NCI-H1105 (cell line): Measurements from ENCODE around the gene OR8B8.
"Not testable (repeated sequence)": the region's sequence is repeated elsewhere in the genome, so short reads cannot be mapped to it uniquely, and the experiment has no call there.

Experiments
- DNase-seq: peaks from one replicate; lab custom pipeline; 2025; lab: John Stamatoyannopoulos, UW

OR8B8 gene, protein sequence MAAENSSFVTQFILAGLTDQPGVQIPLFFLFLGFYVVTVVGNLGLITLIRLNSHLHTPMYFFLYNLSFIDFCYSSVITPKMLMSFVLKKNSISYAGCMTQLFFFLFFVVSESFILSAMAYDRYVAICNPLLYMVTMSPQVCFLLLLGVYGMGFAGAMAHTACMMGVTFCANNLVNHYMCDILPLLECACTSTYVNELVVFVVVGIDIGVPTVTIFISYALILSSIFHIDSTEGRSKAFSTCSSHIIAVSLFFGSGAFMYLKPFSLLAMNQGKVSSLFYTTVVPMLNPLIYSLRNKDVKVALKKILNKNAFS

DNA sequence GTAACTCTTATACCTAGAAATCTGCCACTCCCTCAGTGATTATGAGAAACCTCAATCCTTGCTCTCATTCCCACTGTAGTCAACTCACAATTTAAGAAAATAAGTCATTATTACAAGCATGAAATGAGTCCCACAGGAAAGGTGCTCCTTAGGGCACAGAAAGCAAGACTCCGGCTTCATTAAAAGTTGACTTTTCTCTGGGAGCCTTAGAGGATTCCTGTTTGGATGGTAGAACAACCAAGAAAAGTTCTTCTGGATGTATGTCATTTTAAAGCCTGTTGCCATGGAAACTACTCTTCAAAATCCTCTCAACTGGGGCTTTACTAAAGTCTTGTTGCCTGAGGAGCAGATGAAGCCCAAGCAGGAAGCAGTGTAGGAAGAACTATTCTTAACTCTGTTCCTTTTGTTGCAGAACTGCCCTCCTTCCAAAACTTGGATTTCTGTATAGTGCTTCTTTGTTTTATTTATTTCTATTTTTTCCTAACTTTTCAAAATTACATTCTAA, at the start of gene OR8B8:
TSS of gene OR8B8 (minus strand) at position 51 of the 505 bp plus-strand sequence. CDS start 4,611 bp downstream, outside the sequence.
- no peak for DNase-seq

DNA sequence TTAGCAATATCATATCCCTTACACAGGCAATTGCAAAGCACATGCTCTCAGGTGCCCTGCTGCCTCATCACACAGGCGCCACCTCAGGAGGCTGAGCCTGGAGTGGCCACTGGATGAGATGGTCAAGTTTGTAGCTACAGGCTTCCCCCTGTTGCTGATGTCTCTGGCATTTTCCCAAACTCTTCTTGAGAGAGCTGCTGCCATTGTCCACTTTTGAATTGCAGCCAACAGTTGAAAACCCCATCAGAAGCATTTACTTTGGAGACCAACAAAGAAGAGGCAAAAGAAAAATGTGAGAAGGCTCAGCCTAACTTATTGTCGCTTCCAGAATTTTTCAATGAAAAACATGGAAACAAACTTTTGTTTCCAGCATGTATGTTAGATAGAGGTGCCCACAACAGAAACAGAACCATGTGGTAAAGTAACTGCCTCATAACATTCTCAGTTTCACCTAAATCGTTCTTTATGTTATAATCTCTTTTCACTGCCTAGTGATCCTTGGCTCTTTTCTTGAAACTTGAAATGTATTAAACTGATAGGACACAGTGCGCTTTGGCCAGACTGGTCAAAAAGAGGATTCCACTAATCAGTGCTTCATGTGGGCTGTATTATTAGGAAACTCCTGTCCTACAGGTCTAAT, 47.6 kb upstream of the OR8B8 start:
- DNase-seq, result no peak

DNA sequence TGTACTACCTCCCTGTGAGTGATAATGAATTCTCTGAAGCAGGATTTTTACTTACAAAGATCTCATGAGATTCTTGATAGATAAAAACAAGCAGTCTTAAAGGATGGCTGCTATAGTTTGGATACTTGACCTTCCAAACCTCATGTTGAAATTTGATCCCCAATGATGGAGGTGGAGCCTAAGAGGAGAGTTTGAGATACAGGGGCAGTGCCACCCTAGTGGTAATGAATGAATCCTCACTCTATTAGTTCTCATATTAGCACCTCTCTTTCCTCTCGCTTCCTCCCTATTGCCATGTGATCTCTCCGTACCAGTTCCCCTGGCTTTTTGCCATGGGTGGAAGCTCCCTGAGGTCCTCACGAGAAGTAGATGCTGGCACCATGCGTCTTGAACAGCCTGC, 37.9 kb upstream of the OR8B8 start:
- DNase-seq, result no peak

DNA sequence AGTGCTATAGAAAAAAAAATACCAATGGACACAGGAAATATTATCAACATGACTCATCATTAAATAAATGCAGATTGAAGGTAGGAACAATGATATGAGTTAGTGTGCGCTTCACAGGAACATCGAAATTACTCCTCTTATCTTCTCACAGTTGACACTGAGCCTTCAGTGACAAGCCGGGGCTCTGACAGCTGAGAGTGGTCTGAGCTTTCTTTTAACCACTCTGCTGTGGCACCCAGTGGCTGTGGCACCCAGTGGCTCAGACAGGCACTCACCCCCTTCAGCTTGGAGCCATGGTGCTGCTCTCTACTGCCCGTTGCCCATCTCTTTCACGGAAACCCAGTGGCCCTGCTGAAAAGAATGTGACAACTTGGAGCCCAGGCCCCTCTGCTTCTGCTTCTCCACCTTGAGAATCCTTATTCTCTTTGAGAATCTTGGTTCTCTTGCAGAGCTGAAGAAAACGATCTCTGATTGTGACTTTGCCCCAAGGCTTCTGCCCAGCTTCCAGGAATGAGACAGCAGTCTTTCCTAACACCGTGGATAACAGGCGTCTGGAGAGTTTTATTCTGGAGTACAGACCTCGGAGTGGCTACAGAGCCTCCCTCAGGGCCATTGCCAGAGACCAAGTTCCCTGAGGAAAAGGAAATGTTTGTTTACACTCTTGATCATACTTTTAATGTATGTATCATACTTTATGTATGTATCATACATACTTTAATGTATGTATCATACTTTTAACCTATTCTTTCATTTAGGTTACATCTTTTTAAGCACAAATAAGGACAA, 37.1 kb upstream of the OR8B8 start:
- DNase-seq, result no peak

DNA sequence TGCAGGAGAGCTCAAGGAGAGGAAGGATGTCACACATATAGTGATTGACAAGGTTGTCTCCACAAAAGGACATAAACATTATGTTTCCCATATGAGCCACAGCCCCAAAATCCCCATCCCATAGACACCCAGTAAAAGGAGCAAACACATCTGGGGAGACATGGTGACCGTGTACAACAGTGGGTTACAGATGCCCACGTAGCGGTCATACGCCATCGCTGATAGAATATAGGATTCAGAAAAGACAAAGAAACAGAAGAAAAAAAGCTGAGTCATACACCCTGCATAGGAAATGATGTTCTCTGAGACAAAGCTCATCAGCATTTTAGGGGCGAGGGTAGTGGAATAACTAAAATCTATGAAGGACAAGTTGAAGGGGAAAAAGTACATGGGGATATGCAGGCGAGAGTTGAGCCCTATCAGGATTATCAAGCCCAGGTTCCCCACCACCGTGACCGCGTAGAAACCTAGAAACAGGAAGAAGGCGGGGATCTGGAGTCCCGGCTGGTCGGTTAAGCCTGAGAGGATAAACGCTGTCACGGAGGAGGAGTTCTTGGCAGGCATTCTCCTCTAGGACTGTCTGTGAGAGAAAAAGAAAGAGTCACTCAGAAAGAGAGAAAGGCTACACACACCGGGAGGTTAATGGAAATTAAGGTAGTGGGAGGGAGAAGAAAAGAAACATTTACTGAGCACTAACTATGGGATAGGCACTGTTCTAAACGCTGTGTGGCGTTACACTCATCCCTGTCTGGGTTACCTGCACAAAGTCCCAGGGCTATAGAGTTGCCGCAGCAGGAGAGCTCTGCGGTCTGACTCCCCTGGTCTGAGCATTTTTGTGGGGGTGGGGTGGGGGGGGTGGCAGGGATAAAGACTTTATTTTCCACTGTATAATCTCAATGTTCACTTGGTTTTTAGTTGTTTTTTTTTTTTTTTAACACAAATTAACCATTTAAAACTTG, 36.1 kb upstream of the OR8B8 start:
- DNase-seq, result peak; percentile 40

DNA sequence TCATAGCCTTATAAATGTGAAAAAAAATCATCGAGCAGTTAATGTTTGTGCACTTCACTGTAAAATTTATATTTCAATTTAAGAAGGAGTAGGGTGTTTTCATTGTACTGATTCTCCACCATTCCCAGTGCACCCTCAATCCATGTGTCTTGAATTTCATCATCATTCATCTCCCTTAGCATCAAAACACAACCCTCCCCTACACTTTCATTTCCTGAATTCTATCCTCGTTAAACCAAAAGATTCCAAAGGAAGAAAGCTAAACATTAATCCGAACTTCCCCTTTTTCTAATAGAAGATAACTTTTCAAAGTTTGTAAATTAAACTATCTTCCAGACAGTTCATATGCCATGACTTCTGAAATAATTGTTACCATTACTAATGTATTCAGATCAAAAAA, 34.1 kb upstream of the OR8B8 start:
- no peak for DNase-seq

DNA sequence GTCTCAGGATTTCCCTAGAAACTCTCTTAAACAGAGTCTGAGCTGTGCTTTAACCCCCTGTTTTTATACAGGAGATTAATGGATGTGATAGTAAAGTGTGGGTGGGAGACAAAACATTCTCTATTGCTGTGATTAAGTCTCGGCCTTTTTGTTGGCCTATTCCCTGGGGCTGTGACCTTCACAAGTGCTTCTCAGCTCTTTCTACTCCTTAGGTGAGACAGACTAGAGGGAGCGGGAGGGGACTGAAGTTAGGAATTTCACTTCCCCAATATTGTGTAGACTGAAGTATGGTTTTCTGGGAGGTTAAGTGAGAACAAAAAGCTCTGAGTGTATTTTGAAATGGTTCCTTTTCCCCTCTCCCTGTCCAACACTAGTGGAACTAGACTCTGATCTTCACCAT, 29.8 kb upstream of the OR8B8 start:
- no peak for DNase-seq

DNA sequence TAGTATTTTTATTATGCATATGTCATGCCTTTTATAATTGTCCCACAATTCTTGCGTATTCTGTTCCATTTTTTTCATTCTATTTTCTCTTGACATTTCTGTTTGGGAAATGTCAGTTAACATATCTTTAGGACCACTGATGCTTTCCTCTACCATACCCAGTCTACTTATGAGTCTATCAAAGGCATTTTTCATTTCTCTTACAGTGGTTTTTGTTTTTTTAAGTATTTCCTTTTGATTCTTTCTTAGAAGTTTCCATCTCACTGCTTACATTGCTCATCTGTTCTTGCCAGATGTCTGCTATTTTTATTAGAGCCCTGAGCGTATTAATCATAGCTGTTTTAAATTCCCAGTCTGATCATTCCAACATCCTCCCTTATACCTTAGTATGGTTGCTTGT, 29.3 kb upstream of the OR8B8 start:
- DNase-seq, result no peak

DNA sequence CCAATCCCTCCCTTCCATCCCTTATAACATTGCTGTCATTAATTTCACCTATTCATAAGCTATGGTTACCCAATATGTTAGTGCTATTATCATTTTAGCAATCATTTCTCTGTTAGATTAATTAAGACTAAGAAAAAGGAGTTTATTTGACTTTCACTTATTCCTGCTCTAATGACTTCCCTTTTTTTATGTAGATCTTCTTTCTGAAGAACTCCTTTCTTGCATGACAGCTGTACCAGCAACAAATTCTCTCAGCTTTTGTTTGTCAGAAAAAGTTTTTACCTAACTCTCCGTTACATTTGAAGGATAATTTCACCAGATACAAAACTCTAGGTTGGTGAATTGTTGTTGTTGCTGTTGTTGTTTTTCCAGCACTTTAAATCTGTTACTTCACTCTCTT, 28.6 kb upstream of the OR8B8 start:
- DNase-seq, result no peak

DNA sequence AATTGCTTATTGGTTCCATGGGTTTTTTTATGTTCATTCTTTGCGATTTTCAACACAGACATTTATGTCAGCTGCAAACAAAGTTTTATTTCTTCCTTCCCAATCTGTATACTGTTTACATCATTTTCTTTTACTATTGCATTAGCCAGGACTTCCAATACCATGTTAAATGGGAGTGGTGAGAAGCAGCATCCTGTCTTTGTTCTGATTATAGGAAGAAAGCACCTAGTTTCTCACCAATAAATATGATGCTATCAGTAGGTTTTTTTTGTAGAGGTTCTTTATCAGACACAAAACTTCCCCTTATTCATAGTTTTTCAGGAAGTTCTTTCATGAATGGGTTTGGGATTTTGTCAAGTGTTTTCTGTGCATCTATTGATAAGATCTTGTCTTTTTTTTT, 28.0 kb upstream of the OR8B8 start:
- no peak for DNase-seq

DNA sequence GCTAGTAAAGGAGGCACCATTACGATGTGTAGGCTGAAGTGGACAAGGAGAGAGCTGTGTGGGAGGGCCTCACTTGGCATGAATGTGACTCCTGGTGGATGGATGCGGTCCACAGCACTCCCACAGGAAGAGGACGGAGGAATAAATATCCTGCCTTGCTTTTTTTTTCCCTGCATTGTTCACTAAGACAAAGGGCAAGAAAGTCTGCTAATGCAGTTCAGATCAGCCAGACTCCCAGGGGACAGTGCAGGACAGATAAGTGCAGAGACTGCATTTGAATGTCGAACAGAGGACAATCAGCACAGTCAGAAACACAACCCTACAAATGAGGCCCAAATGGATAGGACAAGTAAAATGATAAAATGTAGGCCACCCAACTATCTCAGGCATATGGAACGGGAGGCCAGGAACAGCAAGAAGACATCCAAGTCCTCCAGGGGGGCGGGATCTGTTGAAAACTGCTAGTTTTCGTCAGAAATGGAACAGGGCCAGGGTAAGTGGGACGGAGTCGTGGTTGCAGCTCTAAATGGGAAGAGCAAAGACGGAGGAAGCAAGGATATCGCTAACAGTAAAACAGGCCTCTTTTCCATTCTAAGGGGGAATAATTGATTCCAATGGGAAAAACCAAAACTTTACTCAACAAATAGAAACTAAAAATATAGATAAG, 25.2 kb upstream of the OR8B8 start:
- no peak for DNase-seq

DNA sequence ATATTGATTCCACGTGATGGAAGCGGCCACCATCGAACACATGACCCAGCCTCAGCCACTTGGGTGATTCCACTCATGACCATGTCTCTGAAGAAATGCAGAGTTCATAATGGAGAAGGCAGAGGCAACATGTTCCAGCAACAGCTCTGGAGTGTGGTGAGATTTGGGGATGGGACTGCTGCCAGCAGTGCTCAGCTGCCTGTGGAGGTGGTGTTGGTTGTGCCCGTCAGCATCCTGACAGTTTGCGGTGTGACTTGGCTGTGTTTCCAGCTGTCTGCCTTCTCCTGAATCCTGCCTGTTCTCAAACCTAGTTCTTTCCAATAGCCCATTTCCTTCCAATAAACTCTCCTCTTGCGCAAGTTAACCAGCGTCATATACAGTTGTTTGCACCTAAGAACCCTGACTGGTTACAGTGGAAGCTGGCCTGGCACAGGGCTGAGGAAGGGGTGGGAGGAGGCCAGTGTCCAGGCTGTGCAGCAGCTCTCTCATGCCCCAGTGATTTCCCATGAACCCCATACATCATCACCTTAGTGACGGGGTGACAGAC, 22.0 kb upstream of the OR8B8 start:
- no peak for DNase-seq

DNA sequence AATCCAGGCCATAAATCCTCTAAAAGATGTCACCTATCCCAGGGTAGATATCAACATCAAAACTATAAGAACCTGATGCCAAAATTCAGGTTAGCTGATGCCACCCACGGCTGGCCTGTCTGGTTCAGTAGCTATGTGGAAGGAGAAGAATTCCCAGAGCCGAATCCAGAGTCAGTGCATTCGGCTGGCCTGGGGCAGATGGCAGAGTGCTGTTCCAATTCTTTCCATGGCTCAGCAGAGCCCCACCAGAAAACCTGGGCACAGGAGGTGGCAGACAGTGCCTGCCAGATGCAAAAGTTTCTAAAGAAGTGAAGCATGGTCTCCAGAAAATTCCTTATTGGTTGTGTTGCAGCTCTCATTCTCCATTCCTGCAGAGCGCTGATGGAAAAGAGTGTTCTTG, 19.9 kb upstream of the OR8B8 start:
- no peak for DNase-seq

DNA sequence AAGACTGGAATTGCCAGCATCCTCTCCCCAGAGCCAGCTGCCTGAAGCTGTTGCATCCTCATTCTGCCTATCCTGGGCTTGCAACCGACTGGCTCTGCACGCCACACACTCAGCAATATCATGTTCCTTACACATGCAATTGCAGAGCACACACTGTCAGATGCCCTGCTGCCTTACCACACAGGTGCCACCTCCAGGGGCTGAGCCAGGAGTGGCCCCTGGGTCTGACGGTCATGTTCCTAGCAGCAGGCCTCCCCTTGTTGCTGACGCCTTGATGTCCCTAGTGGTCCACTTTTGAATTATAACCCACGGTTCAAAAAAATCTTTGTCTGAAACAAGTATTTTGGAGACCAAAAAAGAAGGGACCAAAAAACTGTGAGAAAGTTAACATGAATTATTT, 18.5 kb upstream of the OR8B8 start:
- DNase-seq, result no peak

DNA sequence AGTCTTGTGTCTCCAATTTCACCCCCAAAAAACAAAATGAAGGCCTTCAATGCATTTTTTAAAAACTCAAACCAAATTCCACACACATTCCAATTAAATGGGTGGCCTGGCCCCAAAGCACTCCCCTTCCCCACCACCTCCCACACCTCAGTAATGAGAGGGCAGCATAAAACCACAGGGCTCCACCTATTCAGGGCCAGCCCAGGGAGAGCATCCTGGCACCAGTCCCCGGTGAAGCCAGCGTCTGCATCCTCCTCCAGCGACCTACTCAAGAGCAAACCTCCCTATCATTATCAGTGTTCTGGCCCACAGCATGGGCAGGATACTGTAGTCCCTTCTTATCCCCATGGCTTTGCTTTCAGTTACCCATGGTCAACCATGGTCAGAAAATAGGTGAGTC, 17.8 kb upstream of the OR8B8 start:
- no peak for DNase-seq

DNA sequence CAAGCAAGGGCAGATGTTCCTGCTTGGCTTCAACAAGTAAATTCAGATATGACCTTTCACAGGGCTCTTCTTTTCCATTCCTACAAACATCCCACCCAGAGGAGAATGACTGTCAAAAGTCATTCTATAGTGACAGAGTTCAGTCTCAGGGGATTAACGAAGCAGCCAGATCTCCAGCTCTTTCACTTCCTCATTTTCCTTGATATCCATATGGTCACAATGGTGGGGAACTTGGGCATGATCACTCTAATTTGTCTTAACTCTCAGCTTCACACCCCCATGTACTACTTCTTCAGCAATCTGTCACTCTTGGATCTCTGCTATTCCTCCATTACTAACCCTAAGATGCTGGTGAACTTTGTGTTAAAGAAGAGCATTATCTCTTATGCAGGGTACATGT, 15.0 kb upstream of the OR8B8 start:
- no peak for DNase-seq

DNA sequence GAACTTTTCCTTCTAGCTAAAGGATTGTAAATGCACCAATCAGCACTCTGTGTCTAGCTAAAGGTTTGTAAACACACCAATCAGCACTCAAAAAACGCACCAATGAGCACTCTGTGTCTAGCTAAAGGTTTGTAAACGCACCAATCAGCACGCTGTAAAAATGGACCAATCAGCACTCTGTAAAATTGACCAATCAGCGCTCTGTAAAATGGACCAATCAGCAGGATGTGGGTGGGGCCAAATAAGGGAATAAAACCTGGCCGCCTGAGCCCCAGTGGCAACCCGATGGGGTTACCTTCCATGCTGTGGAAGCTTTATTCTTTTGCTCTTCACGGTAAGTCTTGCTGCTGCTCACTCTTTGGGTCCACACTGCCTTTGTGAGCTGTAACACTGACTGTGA, 13.9 kb upstream of the OR8B8 start:
- DNase-seq, result not testable (repeated sequence)

DNA sequence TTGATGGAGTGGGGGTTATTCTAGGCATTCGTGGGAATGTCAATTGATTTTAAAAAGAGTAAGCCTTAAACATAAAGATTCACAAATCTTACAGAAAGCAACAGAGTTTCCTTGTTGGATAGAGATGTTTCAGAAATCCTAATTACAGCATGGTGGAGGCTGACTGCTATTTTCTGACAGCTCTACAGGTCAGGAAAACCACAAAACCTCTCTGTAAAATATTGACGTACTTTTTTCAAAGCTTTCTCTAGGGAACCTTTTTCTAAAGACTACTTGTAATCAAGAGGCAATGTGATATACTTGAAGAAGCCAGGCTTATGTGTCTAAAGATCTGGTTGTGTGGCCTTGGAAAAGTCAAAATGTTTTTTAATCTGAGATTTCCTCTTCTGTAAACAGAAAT, 9.1 kb upstream of the OR8B8 start:
- no peak for DNase-seq

DNA sequence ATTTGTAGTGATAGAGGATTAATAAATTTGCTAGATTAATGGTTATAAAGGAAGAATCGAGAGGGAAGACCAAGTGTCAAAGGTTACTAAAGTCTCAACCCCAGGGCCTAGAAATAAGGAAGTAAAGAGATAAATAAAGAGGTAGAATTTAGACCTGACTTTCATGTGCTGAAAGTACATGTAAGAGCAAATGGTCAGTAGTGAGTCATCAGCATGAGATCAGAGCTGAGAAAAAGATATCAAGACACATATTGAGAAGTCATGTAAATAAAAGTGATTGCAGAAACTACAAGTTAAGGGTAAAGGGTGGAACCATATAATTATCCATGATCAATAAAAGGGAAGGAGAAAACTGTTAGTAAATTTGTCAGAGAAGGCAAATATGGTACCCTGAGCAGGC, 1.4 kb upstream of the OR8B8 start:
- no peak for DNase-seq

DNA sequence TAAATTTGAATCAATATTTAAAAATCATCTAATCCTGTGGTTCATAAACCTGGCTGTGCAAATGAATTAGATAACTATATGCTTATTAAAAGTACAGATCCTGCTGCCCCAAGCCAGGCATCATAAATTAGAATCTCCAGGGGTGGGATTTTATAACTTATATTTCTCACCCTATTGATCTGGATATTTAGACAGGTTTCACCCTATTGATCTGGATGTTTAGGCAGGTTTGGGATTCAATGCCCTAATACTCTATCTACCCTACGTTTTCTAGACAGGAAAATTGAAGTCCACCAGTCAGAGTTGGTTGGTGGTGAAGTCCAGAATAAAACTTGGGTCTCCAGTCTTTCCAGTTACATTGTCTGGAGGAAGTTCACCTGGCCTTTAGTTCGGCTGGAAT, 2.6 kb downstream of the OR8B8 start:
- DNase-seq, result no peak

DNA sequence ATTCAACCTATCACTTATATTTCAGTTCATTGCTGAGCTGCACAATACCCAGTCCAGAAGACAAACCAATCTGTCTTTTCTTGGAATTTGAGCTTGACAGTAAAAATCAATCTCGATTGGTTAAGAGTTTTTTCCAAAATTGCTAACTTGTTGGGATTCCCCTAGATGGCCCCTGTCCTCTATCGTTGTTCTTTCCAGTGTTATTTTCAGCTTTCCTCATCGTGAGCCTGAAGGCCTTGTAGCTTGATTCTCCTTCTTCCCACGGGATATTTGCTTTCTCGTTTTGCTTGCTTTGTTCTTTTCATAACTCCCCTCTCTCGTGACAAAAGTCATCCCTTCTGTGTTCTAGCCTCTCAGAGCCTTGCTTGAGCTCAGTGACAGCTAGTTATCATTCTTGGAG, 3.1 kb downstream of the OR8B8 start:
- DNase-seq, result no peak
